Stimulated activated CD8-positive, alpha-beta memory T cell treated with anti-CD3 and anti-CD28 coated beads, Interleukin-12 subunit alpha, Interleukin-12 subunit beta, amount 100 ng/mL, for 24 hours (primary cell): ENCODE results near the gene ZNF580.
A peak's percentile ranks its signal among the peaks of the same experiment; 100 is the strongest.

Experiments
- DNase-seq: peaks from one replicate; pipeline ENCODE4 v3.0.0-alpha.2; 2020; ENCODE audit errors: extremely low read depth

Gene ZNF580, protein sequence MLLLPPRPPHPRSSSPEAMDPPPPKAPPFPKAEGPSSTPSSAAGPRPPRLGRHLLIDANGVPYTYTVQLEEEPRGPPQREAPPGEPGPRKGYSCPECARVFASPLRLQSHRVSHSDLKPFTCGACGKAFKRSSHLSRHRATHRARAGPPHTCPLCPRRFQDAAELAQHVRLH

DNA sequence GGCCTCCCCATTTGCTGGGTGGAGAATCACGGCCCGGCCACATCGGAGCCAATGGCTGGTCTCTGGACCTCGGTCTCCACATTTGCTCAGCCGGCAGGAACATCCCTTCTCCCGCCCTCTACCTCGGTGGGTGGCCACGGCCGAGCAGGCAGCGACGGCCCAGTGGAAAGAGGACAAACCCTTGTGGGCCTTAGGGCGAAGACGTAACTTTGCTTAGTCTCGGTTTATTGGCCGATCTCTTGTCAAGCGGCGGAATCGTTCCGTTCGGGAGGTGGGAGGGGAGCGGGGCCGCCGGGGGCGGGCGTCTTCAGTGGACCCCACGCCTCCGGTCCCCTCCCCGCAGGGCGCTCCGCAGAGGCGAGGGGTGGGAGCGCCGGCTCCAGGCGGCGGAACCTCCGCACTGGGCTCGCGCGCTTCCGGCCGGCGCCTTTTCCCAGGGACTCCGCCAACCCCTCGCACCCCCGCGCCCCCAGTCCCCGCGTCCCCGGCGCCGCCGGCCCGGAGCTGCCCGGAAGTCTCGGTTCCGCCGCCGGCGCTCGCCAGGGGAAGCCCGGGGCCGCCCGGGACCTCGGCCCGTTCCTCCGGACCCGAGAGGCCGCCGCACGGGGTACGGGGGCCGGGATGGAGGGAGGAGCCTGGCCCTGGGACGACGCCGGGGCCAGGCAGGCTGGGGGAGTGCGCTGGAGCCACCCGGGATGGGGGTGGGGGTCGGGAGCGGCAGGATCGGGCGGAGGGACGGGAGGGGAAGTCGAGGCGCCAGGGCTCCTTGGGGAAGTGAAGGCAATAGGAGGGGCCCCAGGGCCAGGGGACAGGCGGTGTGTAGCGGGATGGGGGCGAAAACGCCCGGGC lies at the start of gene ZNF580:
TSS of gene ZNF580 (plus strand) at position 426 of the 849 bp plus-strand sequence. CDS start 1,507 bp downstream, outside the sequence.
- no peak for DNase-seq

GRCh38 chr19:55591555-55591954 lies 49.2 kb upstream of the ZNF580 start:
- no peak for DNase-seq

- no peak for DNase-seq
Measured at GRCh38 chr19:55592391-55593090, 48.3 kb upstream of the ZNF580 start.

GRCh38 chr19:55593096-55593772 lies 47.6 kb upstream of the ZNF580 start:
- DNase-seq = no peak

DNA sequence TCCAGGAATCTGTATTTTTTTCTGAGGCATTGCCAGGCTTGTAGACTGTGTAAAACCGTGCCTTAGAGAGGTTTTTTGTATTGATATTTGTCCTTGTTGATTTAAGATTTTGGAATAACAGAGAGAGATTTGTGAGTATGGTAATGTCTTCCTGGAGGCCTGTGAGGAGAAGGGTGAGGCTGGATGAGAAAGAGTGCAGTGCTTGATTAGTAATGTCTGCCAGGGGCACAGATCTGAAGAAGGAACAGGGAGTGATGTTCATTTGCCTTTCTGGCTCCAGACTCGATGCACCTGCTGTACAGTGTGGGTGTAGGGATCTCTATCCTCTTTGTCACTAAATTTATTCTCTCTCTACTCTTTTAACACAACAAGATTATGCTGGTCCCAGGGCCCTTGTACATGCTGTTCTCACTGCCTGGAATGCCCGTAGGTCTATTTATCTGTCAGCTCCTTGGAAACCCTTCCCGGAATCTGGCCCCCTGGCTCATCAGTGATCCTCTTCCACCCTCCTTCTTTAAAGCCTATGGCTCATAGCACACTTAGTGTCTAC lies 45.7 kb upstream of the ZNF580 start:
- DNase-seq = no peak

DNA sequence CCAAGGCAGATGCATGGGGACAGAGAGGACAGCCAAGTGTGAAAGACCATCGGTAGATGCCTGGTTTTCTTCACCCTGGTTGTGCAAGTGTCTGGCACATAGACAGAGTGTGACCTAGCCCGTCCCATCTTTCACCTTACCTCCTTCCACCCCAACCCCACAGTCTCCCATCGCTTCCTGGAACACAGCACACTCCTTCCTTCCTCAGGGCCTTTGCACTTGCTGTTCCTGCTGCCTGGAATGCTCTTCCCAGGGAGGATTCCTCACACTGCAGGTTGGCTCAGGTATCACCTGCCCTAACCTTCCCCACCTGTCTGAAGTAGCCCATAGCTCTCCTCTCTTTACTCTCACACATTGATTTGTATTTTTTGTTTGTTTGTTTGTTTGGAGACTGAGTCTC lies 44.5 kb upstream of the ZNF580 start:
- DNase-seq = no peak

GRCh38 chr19:55597501-55597921 lies 43.3 kb upstream of the ZNF580 start:
- no peak for DNase-seq

GRCh38 chr19:55598034-55598433 lies 42.8 kb upstream of the ZNF580 start:
- DNase-seq = no peak

DNA sequence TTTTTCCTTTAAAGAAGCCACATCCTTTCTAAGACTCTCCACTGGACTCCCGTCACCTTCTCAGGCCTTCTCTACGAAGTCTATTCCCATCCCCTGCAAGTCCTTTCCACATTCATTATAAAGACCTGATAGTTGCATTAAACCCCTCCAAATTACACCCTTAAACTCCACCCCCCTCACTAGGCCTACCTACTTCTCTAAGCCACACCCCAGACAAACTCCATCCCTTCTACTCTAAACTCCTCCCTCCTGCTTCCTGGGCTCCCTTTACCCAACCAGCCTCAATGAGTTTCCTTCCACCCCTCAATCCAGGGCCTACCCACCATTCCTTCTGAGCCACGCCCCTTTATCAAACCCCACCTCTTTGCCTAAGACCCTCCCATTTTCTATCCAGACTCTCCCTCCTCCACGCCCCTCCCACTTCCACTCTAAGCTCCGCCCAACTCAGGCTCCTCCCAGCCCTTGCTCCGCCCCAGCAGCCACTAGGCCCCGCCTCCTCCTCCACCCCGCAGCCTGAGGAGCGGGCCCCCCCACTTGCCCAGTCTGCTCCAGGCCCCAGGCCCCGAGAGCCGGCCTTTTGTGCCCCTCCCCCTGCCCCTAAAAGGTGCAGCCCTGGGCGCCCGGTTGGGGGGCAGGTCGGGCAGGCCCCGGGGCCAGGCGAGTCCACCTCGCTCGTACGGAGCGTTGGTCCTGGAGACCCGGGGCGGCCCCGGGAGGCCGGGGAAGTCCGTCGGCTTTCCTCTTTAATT lies 41.9 kb upstream of the ZNF580 start:
- peak; percentile 79 for DNase-seq

DNA sequence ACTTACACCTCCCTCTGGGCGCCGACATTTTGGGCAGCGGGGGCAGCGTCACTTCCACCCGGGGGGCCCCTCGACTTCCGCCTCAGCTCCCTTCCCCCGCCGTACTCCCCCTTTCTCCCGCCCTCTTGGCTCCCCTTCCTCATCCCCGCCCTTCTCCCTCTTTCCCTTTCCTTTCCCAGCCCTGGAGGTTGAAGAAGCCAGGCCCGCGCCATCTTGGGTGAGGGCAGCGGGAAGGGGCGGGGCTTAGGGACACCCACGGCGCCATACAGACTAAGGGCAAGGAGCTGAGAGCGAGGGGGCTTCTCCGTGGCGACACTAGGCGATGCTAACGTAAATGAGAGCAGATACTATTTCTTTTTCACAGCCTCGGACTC lies 41.3 kb upstream of the ZNF580 start, which contains the start of gene FIZ1:
TSS of gene FIZ1 (minus strand) at position 50 of the 374 bp plus-strand sequence. CDS start 1,652 bp downstream, outside the sequence.
- DNase-seq = peak; percentile 90

DNA sequence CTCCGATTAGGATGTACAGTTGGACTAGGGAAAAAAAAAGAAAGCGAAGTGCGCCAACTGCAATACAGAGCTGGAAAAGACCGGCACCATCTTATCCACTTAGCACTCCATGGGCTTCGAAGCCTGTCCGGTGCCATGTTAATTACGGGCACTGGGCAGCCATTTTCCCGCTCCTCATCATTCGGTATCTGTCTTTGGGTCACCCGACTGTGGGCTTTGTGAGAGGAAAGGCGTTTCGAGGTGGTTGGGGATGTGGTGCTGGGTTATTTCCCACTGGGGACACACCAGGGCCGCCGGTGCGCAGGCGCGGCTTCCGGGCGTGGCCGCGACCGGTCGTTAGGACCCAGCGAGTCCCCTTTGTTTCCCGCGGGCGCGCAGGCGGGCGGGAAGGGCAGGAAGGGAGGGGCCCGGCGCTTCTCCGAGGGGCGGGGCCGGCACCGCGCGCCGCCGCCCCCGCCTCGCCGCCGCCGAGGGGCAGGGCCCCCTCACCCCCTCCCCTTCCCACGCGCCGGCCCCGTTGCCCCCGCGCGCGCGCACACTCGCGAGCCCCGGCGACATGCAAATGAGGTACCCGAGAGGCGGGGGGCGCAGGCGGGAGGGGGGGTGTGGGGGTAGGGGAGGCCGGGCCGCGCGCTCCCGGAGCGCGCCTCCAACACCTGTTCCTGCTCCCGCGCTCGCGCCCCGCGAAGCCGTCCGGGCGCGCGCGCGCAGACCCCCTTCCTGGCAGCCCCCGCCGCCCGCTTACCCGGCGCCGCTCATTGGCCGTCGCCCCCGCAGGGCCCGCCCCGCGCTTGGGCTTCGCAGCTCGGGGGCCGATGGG lies 40.8 kb upstream of the ZNF580 start, which contains the start of gene ZNF524:
TSS of gene ZNF524 (plus strand) at position 447 of the 820 bp plus-strand sequence. CDS start 1,825 bp downstream, outside the sequence.
- DNase-seq = peak; percentile 65

- no peak for DNase-seq
Measured at GRCh38 chr19:55600662-55601028, 40.2 kb upstream of the ZNF580 start.

DNA sequence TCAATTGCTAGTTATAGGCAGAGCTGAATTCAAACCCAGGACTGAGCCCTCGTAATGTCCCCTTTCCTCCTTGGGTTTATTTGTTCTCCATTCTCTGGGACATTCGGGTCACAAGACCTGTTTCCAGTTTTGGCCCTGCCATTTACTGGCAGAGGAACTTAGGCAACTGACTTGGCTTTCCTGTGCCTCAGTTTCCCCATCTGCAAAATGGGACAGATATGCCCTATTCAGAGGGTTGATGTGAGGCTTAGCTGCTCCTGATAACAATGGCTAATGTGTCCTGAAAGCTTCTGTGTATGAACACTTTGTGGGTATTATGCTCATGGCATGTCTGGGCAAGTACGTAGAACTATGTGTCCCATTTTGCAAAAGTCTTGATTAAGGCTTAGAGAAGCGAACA lies 39.7 kb upstream of the ZNF580 start:
- DNase-seq = no peak

GRCh38 chr19:55602104-55603001 lies 38.4 kb upstream of the ZNF580 start:
- DNase-seq = no peak

DNA sequence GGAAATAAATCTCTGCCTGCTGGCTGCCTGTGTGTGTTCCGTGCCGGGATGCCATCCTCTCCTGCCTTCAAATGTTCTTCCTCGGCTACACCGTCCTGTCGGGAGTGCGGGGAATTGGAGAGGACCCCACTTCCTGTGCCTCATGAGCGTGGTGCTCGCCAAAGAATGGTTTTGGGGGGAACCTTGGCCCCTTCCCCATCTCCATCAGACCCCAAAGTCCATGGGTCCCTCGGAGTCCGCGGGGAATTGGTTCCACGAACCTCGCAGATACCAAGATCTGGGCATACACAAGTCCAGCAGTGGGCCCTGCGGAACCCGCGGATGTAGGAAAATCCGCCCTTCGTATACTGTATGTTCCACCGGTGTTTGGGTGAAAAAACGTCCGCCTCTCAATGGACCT lies 37.7 kb upstream of the ZNF580 start:
- DNase-seq = no peak

- DNase-seq = no peak
Measured at GRCh38 chr19:55603581-55604292, 37.1 kb upstream of the ZNF580 start.

GRCh38 chr19:55605207-55605636 lies 35.6 kb upstream of the ZNF580 start:
- peak; percentile 99 for DNase-seq
